HUES48 (cell line): Measurements from ENCODE around the gene C19orf85.

Experiments used
- H3K27ac ChIP-seq: one replicate; pipeline ENCODE4 v1.7.0; 2013; ENCODE audit warnings: low read depth, low read length, inconsistent platforms
- H3K27me3 ChIP-seq: 2 replicates; pipeline ENCODE4 v1.6.1; 2013; ENCODE audit warnings: mild to moderate bottlenecking, low read length; ENCODE audit not compliant: control insufficient read depth, insufficient read depth
- H3K36me3 ChIP-seq: 2 replicates; pipeline ENCODE4 v1.6.1; 2013; ENCODE audit warnings: low read length; ENCODE audit not compliant: control insufficient read depth, insufficient read depth
- H3K4me1 ChIP-seq: 2 replicates; pipeline ENCODE4 v1.6.1; 2013; ENCODE audit warnings: mild to moderate bottlenecking, low read length; ENCODE audit not compliant: control insufficient read depth, insufficient read depth
- H3K4me3 ChIP-seq: 2 replicates; pipeline ENCODE4 v1.5.1; 2013; ENCODE audit warnings: mild to moderate bottlenecking, low read depth, low read length
- H3K9ac ChIP-seq: 2 replicates; pipeline ENCODE4 v1.6.1; 2013; ENCODE audit warnings: mild to moderate bottlenecking, low read depth, low read length, moderate library complexity
- H3K9me3 ChIP-seq: 2 replicates; pipeline ENCODE4 v1.6.1; 2013; ENCODE audit warnings: low read length; ENCODE audit not compliant: control insufficient read depth, insufficient read depth

Gene C19orf85

GRCh38 chr19:55482156-55482961 lies 17.8 kb upstream of the C19orf85 start:
- Histone ChIP-seq H3K9me3 (no peaks in the 10 kb centered on the region), H3K27ac (no peak overlapping the region), H3K36me3 (peaks cover 4% of the 10 kb centered on the region; the same call in 1 of the 2 replicates), H3K27me3 (no peaks in the 10 kb centered on the region), H3K4me3 (no peak overlapping the region), H3K4me1 (peaks cover 25% of the 10 kb centered on the region), H3K9ac (no peak overlapping the region)

- Histone ChIP-seq H3K27me3 (no peaks in the 10 kb centered on the region), H3K4me3 (no peak overlapping the region), H3K36me3 (peaks cover 4% of the 10 kb centered on the region; the same call in 1 of the 2 replicates), H3K9ac (no peak overlapping the region), H3K27ac (no peak overlapping the region), H3K9me3 (no peaks in the 10 kb centered on the region), H3K4me1 (peaks cover 19% of the 10 kb centered on the region)
Observed at GRCh38 chr19:55481794-55482155, 17.2 kb upstream of the C19orf85 start.

GRCh38 chr19:55481148-55481793 lies 16.7 kb upstream of the C19orf85 start:
- Histone ChIP-seq H3K4me1 (peaks cover 18% of the 10 kb centered on the region; the same call in 1 of the 2 replicates), H3K27me3 (no peaks in the 10 kb centered on the region), H3K9me3 (no peaks in the 10 kb centered on the region), H3K4me3 (no peak overlapping the region), H3K36me3 (peaks cover 4% of the 10 kb centered on the region; the same call in 1 of the 2 replicates), H3K27ac (no peak overlapping the region), H3K9ac (no peak overlapping the region)

GRCh38 chr19:55479451-55480230 lies 15.1 kb upstream of the C19orf85 start:
- Histone ChIP-seq H3K27ac (no peak overlapping the region), H3K36me3 (peaks cover 4% of the 10 kb centered on the region; the same call in 1 of the 2 replicates), H3K9me3 (no peaks in the 10 kb centered on the region), H3K4me1 (peaks cover 14% of the 10 kb centered on the region; the same call in 1 of the 2 replicates), H3K4me3 (no peak overlapping the region), H3K9ac (no peak overlapping the region), H3K27me3 (no peaks in the 10 kb centered on the region)

GRCh38 chr19:55479045-55479444 lies 14.5 kb upstream of the C19orf85 start:
- Histone ChIP-seq H3K9ac (no peak overlapping the region), H3K9me3 (no peaks in the 10 kb centered on the region), H3K36me3 (peaks cover 4% of the 10 kb centered on the region; the same call in 1 of the 2 replicates), H3K4me3 (no peak overlapping the region), H3K4me1 (peaks cover 10% of the 10 kb centered on the region; the same call in 1 of the 2 replicates), H3K27me3 (no peaks in the 10 kb centered on the region), H3K27ac (no peak overlapping the region)

GRCh38 chr19:55478364-55478763 lies 13.8 kb upstream of the C19orf85 start:
- no peaks in the 10 kb centered on the region for H3K27me3 ChIP-seq
- H3K27ac ChIP-seq = no peak overlapping the region
- no peak overlapping the region for H3K4me3 ChIP-seq
- H3K4me1 ChIP-seq = peaks cover 10% of the 10 kb centered on the region
- no peak overlapping the region for H3K9ac ChIP-seq
- no peaks in the 10 kb centered on the region for H3K9me3 ChIP-seq
- H3K36me3 ChIP-seq = peaks cover 4% of the 10 kb centered on the region; the same call in 1 of the 2 replicates

- Histone ChIP-seq H3K4me3 (no peak overlapping the region), H3K9ac (no peak overlapping the region), H3K4me1 (peaks cover 15% of the 10 kb centered on the region), H3K27me3 (no peaks in the 10 kb centered on the region), H3K36me3 (peaks cover 4% of the 10 kb centered on the region; the same call in 1 of the 2 replicates), H3K27ac (no peak overlapping the region), H3K9me3 (no peaks in the 10 kb centered on the region)
Observed at GRCh38 chr19:55477905-55478304, 13.4 kb upstream of the C19orf85 start.

- peak within 1 kb of the TSS; percentile 92 for H3K27ac ChIP-seq
- H3K4me1 ChIP-seq = peaks cover 12% of the 10 kb centered on the region
- no peaks in the 10 kb centered on the region for H3K36me3 ChIP-seq
- no peaks in the 10 kb centered on the region for H3K9me3 ChIP-seq
- H3K27me3 ChIP-seq = no peaks in the 10 kb centered on the region
- peak within 1 kb of the TSS; percentile 76 for H3K4me3 ChIP-seq
- peak within 1 kb of the TSS; percentile 60 for H3K9ac ChIP-seq
Observed at GRCh38 chr19:55476100-55476775, 11.7 kb upstream of the C19orf85 start, which contains the start of gene ZNF628. ZNF628 (plus strand) TSS chr19:55476617; CDS start chr19:55479911, 3,294 bp downstream.

GRCh38 chr19:55474269-55475265 lies 10.0 kb upstream of the C19orf85 start:
- Histone ChIP-seq H3K36me3 (no peaks in the 10 kb centered on the region), H3K27ac (no peak overlapping the region), H3K27me3 (no peaks in the 10 kb centered on the region), H3K9ac (no peak overlapping the region), H3K4me1 (peaks cover 12% of the 10 kb centered on the region), H3K4me3 (no peak overlapping the region), H3K9me3 (no peaks in the 10 kb centered on the region)
